Activated CD4-positive, alpha-beta memory T cell treated with anti-CD3 and anti-CD28 coated beads for 36 hours (primary cell): Measurements from ENCODE around the gene CEP112. TPM values are rescaled to one million over a fixed set of nuclear protein-coding genes. Genes with fewer than 3 reads are reported as not detected.

Experiments
- CTCF ChIA-PET: fragments of 350-600 bp; sonication (Branson Sonifier 250); formaldehyde crosslinking; loops from one replicate; lab custom pipeline; 2021; ENCODE audit warnings: antibody characterized with exemption, inconsistent platforms; lab: Charles Lee
- POLR2A ChIA-PET: fragments of 350-600 bp; sonication (Branson Sonifier 250); formaldehyde crosslinking; loops from one replicate; lab custom pipeline; 2021; ENCODE audit warnings: antibody characterized with exemption; lab: Charles Lee
- DNase-seq: peaks from one replicate; pipeline ENCODE4 v3.0.0-alpha.2; 2020
- H3K27ac Mint-ChIP-seq: one replicate; pipeline ENCODE4 v1.8.0; 2021; ENCODE audit warnings: mixed read lengths
- H3K27me3 Mint-ChIP-seq: one replicate; pipeline ENCODE4 v1.8.0; 2021; ENCODE audit warnings: mixed read lengths
- H3K36me3 Mint-ChIP-seq: one replicate; pipeline ENCODE4 v1.8.0; 2021; ENCODE audit warnings: mixed read lengths
- H3K4me1 Mint-ChIP-seq: one replicate; pipeline ENCODE4 v1.8.0; 2021; ENCODE audit warnings: low read depth, mixed read lengths
- H3K4me3 Mint-ChIP-seq: one replicate; pipeline ENCODE4 v1.8.0; 2021; ENCODE audit warnings: mild to moderate bottlenecking, mixed read lengths
- H3K9me3 Mint-ChIP-seq: one replicate; pipeline ENCODE4 v1.8.0; 2021; ENCODE audit warnings: mixed read lengths
- intact Hi-C: fragments of 100-400 bp; cut with micrococcal nuclease; formaldehyde crosslinking; loops from one replicate; pipeline ENCODE4 v1.15.1; 2023
- total RNA-seq, 2 experiments: library from RNA; stranded (reverse); gene quantifications; one replicate each; pipeline ENCODE4 v1.2.3, GENCODE V29; 2021

Gene CEP112
- total RNA-seq, 2 experiments from 2014 or later: 3.3 to 3.7 TPM

DNA sequence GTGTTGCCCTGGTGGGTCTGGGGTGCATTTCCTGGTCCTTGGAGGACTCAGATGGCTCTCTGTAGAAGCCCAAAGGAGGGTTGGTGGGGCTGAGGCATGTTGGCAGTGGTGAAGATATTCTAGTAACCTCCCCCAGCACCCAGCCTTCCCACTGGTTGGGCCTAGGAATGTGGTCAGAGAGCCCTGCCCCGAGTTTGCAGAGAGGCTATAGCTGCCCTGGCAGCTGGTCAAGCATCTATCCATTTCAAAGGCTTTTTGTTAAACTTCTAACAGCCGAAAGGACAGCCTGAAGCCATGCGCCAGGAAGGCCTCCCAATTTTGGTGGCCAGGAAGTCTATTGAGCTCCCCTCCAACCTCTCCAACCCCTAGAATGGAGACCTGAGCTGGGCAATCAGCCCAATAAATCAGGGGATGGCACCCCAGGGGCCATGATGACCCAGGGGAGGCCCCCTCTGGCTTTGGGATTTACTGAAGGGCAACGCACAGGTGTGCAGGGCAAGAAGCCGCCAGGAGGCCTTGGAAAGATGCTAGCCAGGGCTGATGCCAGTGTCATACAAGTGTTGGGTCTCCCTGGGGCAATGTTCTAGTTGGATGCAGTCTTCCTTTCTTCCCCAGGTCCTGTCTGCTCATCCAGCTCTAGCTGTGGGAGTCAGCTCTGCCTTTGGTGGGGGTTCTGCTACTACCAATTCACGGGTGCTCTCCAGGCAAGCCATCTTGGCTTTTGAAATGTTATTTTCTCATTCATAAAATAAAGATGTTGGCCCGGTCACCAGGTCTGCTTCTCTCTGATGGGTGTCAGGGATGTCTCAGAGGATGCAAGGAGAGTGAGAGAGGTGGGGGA, 599.6 kb downstream of the CEP112 start:
- POLR2A ChIA-PET: no interaction called here

DNA sequence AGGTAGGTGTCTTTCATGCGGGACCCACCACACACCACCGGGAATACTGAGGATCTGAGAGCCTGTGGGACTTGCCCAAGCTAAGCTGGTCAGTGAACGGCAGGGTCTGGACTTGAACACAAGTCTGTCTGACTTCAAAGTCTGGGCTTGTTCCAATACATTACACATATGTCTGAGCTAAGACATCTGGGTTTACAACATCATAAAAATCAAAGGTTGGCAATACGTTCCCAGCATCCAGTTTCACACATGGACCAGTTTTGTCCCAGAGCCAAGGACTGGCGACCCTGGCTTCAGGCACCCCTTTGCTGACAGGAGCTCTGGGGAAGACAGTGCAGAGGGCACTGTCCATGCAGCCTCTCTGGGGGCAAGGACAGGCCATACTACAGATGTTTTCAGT, 602.6 kb downstream of the CEP112 start:
- Mint-ChIP-seq H3K27me3 (peaks cover 8% of the 10 kb centered on the region), H3K36me3 (no peaks in the 10 kb centered on the region), H3K4me1 (peaks cover 17% of the 10 kb centered on the region), H3K4me3 (no peak overlapping the region), H3K27ac (no peak overlapping the region), H3K9me3 (no peaks in the 10 kb centered on the region)
- ChIA-PET CTCF (no interaction called here), POLR2A (no interaction called here)
- DNase-seq: no peak
- intact Hi-C loops: no loop called here

More for the DNA sequence above, 599.6 kb downstream of the CEP112 start:
- Mint-ChIP-seq H3K4me1 (peaks cover 15% of the 10 kb centered on the region), H3K36me3 (no peaks in the 10 kb centered on the region), H3K27ac (no peak overlapping the region), H3K9me3 (no peaks in the 10 kb centered on the region), H3K27me3 (peaks cover 8% of the 10 kb centered on the region), H3K4me3 (no peak overlapping the region)
- no peak for DNase-seq
- CTCF ChIA-PET: no interaction called here
- intact Hi-C loops: no loop called here

- no peak for DNase-seq
- ChIA-PET POLR2A (no interaction called here), CTCF (no interaction called here)
- Mint-ChIP-seq H3K4me1 (peaks cover 15% of the 10 kb centered on the region), H3K4me3 (no peak overlapping the region), H3K27ac (no peak overlapping the region), H3K27me3 (peaks cover 6% of the 10 kb centered on the region), H3K36me3 (no peaks in the 10 kb centered on the region), H3K9me3 (no peaks in the 10 kb centered on the region)
- intact Hi-C loops: no loop called here
These were observed 603.6 kb downstream of the CEP112 start for GRCh38 chr17:65588181-65588808.

DNA sequence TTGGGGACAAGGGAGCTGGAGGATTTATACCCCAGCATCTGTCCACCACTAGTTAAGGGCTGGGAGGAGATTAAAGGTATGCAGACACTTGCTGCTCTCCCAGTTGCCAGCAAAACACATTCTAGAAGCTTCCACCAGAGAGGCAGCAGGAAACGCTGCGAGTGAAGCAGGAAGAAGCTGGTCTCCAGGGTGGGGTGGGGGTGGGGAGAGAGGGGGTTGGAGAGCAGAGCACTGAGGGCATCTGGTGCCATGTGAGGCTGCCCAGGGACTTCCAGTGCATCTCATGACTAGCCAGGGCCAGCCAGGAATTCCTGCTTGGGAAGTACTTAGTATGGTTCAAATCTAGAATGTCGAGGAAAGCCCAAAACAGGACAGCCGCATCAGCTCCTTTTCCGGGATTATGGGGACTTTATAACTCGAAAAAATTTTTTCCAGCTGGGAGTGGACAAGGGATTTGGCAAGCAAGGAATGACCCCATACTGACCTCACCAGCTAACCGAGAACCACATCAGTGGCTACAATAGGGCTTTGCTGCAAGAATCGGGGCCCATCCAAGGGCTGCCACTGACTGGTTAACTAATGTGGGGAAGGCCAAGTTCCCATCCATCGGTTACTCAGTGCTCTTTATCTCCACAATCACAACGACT, 604.3 kb downstream of the CEP112 start:
- ChIA-PET CTCF (interaction anchor here (1.4 kb wide), 1 partner anchor 11 kb away, joined by 3 read pairs; no protein-coding TSS in a partner anchor), POLR2A (no interaction called here)
- no peak overlapping the region for H3K27ac Mint-ChIP-seq
- DNase-seq: no peak
- peaks cover 15% of the 10 kb centered on the region for H3K4me1 Mint-ChIP-seq
- H3K4me3 Mint-ChIP-seq: no peak overlapping the region
- intact Hi-C loops: no loop called here
- peaks cover 1% of the 10 kb centered on the region for H3K27me3 Mint-ChIP-seq
- H3K36me3 Mint-ChIP-seq: no peaks in the 10 kb centered on the region
- no peaks in the 10 kb centered on the region for H3K9me3 Mint-ChIP-seq

DNA sequence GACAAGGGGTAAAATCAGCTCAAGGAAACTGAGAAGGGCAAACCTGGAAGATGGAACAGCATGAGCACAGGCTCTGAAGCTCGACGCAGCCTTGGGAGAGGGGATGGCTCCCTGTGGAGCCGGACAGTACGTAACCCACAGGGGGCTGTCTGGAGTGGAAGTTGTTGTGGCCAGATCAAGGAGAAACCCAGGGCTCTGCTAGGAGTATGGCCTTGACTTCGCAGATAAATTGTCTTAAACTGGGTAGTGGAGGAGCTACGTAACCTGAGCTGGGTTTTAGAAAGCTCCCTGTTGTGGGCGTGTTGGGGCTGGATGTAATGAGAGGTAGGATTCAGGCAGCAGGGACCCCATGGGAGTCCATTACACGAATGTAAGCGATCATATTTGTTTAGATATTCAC, 605.0 kb downstream of the CEP112 start:
- intact Hi-C loops: no loop called here
- Mint-ChIP-seq H3K27ac (no peak overlapping the region), H3K9me3 (no peaks in the 10 kb centered on the region), H3K27me3 (no peaks in the 10 kb centered on the region), H3K4me3 (no peak overlapping the region), H3K36me3 (no peaks in the 10 kb centered on the region), H3K4me1 (peaks cover 15% of the 10 kb centered on the region)
- DNase-seq: no peak
- ChIA-PET CTCF (interaction anchor here (0.7 to 1.4 kb wide), 2 partner anchors 10 to 30 kb away, joined by 3 read pairs; no protein-coding TSS in a partner anchor), POLR2A (no interaction called here)

Other genes starting within 250 kb of the CEP112 start
- not detected for gene APOH, start 37.3 kb upstream of the CEP112 start, total RNA-seq
- gene PRKCA, start 110.5 kb upstream of the CEP112 start, total RNA-seq: 10 to 100 TPM; 75.1 to 78.5 TPM